K562 (cell line): ENCODE measurements around the gene FASN. TPM values are rescaled to one million over a fixed set of nuclear protein-coding genes. Genes with fewer than 3 reads are reported as not detected.

Source experiments
- GTF2F1 ChIP-seq: IDR thresholded peaks from 2 replicates; pipeline ENCODE4 v1.6.1; 2011; ENCODE audit warnings: low read depth, low read length, improper control_type of control experiment
- MEIS2 ChIP-seq: fragments of 450-650 bp; IDR thresholded peaks from 2 replicates; pipeline ENCODE4 v1.6.1; 2014; ENCODE audit warnings: mild to moderate bottlenecking; ENCODE audit not compliant: partially characterized antibody
- RBM34 ChIP-seq: fragments of 200-400 bp; formaldehyde crosslinking; IDR thresholded peaks from 2 replicates; pipeline ENCODE4 v1.6.1; 2018; ENCODE audit warnings: low read length, borderline replicate concordance; ENCODE audit not compliant: insufficient read depth
- SMARCA5 ChIP-seq: fragments of 450-650 bp; IDR thresholded peaks from 2 replicates; pipeline ENCODE4 v1.6.1; 2016
- polyA plus RNA-seq, 8 experiments: library from polyadenylated mRNA; depleted of rRNA in 4 of 8; stranded (reverse) in 5 of 8; unstranded in 3 of 8; fragments of >200 nt; fragmentation: Nextera tagmentation in 2 of 8; fragmentation: Illumina TruSeq in 1 of 8; extraction: Ambion mirVana in 2 of 8; extraction: Trizol in 1 of 8; gene quantifications; 2 replicates each; pipeline versions ENCODE4 v1.2.1 to v1.2.3, GENCODE V29; 2011 to 2014; ENCODE audit warnings: inconsistent platforms in 1 of 8, missing spikeins in 1 of 8
- total RNA-seq, 7 experiments: library from RNA; depleted of rRNA in 6 of 7; stranded (reverse); fragments of >200 nt in 6 of 7; fragmentation: Illumina TruSeq in 2 of 7; extraction: Trizol in 2 of 7; gene quantifications; 2 replicates each; pipeline versions ENCODE4 v1.2.1 to v1.2.3, GENCODE V29; 2011 to 2021; ENCODE audit warnings: low replicate concordance in 1 of 7
- TF ChIP-seq, protein P1 (sequence below), 2 experiments: fragments of 450-650 bp in 1 of 2; sonication (generic) in 1 of 2; formaldehyde crosslinking in 1 of 2; IDR thresholded peaks; 2 replicates each; pipeline versions ENCODE4 v1.7.1 to v1.9.0; 2016 to 2022; ENCODE audit warnings: inconsistent platforms in 1 of 2, mild to moderate bottlenecking in 1 of 2, missing genetic modification reagents in 1 of 2
- TF ChIP-seq, protein P2 (sequence below), 2 experiments: IDR thresholded peaks; 2 replicates each; pipeline ENCODE4 v1.6.1; 2011; ENCODE audit warnings: borderline replicate concordance in 1 of 2, control low read depth in 1 of 2, low read depth in 1 of 2, low read length in 1 of 2, mild to moderate bottlenecking in 1 of 2, mixed read lengths in 1 of 2, moderate library complexity in 1 of 2; ENCODE audit not compliant: insufficient read depth in 1 of 2, insufficient read length in 1 of 2, poor library complexity in 1 of 2, severe bottlenecking in 1 of 2; ENCODE audit errors: extremely low read depth in 1 of 2
- TF ChIP-seq, protein P3 (sequence below): IDR thresholded peaks from 3 replicates; pipeline ENCODE4 v1.6.1; 2011; ENCODE audit warnings: borderline replicate concordance, mild to moderate bottlenecking, moderate library complexity; ENCODE audit not compliant: insufficient read length; ENCODE audit errors: extremely low read depth
- TF ChIP-seq, protein P4 (sequence below): sonication (generic); formaldehyde crosslinking; IDR thresholded peaks from 2 replicates; pipeline ENCODE4 v1.8.1; 2022; ENCODE audit warnings: missing genetic modification reagents

Gene FASN
- total and polyA plus RNA-seq, 9 of the 15 experiments (the other 6 are each of a cell fraction or from before 2014, with no cell fraction given), result 0.15 to 663 (median 49.9) TPM

DNA sequence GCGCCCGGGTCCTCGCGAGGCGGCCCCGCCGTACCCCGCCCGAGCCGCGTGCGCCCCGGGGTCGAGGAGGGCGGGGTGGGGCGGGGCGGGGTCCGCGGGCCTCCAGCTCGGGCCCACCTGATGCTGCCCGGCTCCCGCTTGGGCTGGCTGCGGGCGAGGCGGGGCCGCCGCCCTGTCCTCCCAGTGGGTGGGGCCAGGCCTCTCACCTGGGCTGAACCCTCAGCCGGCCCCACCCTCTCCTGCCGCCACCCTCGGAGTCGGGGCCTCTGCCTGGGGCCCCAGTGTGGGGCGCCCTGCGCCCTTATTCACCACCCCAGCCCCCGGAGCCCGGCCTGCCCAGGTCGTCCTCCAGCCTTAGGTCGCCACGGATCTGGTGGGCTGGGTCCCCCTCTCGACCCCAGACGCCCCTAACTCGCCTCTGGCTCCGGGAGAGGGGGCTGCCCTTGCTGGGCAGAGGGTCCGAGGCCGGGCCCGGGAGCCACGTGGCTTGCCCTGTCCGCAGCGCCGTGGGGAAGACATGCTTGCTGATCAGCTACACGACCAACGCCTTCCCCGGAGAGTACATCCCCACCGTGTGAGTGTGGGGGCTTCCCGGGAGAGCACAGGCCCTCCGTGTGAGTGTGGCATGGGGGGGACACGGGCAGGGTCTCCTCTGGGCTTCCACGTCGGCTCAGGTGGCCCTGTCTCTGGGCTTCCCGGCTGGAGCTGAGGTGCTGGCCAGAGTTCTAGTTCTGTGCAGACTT lies 66.0 kb downstream of the FASN start (continued):
- TF ChIP-seq, protein P1, sequence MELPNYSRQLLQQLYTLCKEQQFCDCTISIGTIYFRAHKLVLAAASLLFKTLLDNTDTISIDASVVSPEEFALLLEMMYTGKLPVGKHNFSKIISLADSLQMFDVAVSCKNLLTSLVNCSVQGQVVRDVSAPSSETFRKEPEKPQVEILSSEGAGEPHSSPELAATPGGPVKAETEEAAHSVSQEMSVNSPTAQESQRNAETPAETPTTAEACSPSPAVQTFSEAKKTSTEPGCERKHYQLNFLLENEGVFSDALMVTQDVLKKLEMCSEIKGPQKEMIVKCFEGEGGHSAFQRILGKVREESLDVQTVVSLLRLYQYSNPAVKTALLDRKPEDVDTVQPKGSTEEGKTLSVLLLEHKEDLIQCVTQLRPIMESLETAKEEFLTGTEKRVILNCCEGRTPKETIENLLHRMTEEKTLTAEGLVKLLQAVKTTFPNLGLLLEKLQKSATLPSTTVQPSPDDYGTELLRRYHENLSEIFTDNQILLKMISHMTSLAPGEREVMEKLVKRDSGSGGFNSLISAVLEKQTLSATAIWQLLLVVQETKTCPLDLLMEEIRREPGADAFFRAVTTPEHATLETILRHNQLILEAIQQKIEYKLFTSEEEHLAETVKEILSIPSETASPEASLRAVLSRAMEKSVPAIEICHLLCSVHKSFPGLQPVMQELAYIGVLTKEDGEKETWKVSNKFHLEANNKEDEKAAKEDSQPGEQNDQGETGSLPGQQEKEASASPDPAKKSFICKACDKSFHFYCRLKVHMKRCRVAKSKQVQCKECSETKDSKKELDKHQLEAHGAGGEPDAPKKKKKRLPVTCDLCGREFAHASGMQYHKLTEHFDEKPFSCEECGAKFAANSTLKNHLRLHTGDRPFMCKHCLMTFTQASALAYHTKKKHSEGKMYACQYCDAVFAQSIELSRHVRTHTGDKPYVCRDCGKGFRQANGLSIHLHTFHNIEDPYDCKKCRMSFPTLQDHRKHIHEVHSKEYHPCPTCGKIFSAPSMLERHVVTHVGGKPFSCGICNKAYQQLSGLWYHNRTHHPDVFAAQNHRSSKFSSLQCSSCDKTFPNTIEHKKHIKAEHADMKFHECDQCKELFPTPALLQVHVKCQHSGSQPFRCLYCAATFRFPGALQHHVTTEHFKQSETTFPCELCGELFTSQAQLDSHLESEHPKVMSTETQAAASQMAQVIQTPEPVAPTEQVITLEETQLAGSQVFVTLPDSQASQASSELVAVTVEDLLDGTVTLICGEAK (IDR thresholded peaks at IDR 0.05), result peak; percentile 44; the same call in 1 of the 2 replicates
- TF ChIP-seq, protein P1 (CRISPR knock-in tag; IDR thresholded peaks at IDR 0.05), result no peak
- no peak for TF ChIP-seq GTF2F1
- TF ChIP-seq RBM34, result no peak
- TF ChIP-seq, protein P2, sequence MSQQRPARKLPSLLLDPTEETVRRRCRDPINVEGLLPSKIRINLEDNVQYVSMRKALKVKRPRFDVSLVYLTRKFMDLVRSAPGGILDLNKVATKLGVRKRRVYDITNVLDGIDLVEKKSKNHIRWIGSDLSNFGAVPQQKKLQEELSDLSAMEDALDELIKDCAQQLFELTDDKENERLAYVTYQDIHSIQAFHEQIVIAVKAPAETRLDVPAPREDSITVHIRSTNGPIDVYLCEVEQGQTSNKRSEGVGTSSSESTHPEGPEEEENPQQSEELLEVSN (IDR thresholded peaks at IDR 0.05; ENCODE audit: borderline replicate concordance in 1 of 2, extremely low read depth in 1 of 2, insufficient read depth in 1 of 2, insufficient read length in 1 of 2, low read depth in 1 of 2, low read length in 1 of 2, poor library complexity in 1 of 2, severe bottlenecking in 1 of 2), result peak; percentile 39 to 55
- TF ChIP-seq MEIS2, result no peak
- no peak for TF ChIP-seq SMARCA5
- TF ChIP-seq, protein P3, sequence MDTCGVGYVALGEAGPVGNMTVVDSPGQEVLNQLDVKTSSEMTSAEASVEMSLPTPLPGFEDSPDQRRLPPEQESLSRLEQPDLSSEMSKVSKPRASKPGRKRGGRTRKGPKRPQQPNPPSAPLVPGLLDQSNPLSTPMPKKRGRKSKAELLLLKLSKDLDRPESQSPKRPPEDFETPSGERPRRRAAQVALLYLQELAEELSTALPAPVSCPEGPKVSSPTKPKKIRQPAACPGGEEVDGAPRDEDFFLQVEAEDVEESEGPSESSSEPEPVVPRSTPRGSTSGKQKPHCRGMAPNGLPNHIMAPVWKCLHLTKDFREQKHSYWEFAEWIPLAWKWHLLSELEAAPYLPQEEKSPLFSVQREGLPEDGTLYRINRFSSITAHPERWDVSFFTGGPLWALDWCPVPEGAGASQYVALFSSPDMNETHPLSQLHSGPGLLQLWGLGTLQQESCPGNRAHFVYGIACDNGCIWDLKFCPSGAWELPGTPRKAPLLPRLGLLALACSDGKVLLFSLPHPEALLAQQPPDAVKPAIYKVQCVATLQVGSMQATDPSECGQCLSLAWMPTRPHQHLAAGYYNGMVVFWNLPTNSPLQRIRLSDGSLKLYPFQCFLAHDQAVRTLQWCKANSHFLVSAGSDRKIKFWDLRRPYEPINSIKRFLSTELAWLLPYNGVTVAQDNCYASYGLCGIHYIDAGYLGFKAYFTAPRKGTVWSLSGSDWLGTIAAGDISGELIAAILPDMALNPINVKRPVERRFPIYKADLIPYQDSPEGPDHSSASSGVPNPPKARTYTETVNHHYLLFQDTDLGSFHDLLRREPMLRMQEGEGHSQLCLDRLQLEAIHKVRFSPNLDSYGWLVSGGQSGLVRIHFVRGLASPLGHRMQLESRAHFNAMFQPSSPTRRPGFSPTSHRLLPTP, result no peak
- TF ChIP-seq, protein P4, sequence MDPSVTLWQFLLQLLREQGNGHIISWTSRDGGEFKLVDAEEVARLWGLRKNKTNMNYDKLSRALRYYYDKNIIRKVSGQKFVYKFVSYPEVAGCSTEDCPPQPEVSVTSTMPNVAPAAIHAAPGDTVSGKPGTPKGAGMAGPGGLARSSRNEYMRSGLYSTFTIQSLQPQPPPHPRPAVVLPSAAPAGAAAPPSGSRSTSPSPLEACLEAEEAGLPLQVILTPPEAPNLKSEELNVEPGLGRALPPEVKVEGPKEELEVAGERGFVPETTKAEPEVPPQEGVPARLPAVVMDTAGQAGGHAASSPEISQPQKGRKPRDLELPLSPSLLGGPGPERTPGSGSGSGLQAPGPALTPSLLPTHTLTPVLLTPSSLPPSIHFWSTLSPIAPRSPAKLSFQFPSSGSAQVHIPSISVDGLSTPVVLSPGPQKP (CRISPR knock-in tag), result no peak
